ENCODE results near the gene GPC5.

GRCh38 chr13:91351980-91352379 is 46.4 kb upstream of the GPC5 start:
- TF ChIP-seq CTCF (IDR thresholded peaks at IDR 0.05) (no peak), POLR2A (IDR thresholded peaks at IDR 0.05) (no peak)

Measured in testis (tissue), 2 donors.